Stimulated activated CD4-positive, alpha-beta T cell treated with anti-CD3 and anti-CD28 coated beads, Interleukin-15, amount 100 ng/mL, for 1 hour (primary cell): ENCODE results near the gene PIK3CG.
"Not testable (repeated sequence)": the region's sequence is repeated elsewhere in the genome, so short reads cannot be mapped to it uniquely, and the experiment has no call there.

Experiments
- DNase-seq, 2 donors: peaks; one replicate each; pipeline ENCODE4 v3.0.0-alpha.2; 2020; ENCODE audit warnings: low read depth in 1 of 2, low spot score in 1 of 2

The PIK3CG gene

DNA sequence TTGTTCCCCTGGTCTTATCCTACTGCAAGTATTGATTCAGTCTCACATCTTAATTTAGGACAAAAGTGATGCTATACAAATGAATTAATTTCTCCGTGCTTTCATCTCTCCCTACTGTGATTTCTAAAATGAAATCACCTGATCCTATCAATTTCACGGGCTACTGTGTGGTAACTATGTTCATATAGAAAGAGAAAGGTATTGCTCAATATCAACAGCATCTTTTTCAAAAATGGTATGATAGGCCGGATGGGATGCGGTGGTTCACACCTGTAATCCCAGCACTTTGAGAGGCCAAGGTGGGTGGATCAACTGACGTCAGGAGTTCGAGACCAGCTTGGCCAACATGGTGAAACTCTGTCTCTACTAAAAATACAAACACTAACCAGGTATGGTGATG lies 71.2 kb downstream of the PIK3CG start:
- DNase-seq, result no peak

GRCh38 chr7:106938122-106938521 lies 73.0 kb downstream of the PIK3CG start:
- DNase-seq, result not testable (repeated sequence)

DNA sequence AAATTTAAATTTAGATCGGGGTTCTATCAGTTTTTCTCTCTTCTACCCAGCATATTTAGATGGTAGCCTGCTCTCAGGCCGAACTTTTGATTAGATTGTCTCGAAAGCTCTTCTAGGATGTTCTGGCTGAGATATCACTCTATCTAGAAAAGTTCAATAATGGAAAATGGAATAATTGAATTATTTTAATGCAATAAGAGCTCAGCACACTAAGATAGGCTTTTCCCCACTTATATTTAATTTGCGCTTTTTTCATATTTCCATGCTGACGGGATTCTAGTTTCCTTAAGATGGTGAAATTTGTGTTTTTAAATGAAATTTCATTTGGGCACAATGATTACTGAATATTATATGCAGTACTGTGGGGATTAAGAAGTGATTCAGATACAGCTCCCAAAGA lies 73.7 kb downstream of the PIK3CG start:
- no peak for DNase-seq

GRCh38 chr7:106944035-106944665 lies 79.1 kb downstream of the PIK3CG start:
- no peak for DNase-seq

DNA sequence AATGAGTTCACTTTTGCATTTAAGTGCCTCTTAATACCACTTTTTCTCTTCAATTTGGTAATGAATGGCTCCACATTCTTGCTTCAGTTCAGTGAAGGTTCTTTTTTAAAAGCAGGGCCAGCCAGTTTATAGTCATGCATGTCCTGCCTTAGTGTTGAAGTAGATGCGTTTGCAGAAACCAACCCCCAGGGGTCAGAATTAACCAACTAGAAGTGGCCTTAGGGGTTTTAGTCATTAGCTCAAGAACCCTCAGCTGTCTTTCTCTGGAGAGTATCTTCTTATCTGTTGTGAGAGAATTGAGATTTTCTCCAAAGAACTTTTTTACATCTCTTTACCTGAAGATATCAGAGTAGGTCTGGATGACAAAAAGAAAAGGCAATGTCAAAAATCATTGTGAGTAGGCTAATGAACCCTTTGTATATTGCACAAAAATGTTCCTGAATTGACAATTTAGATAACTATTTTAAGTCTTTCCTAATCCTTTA lies 82.2 kb downstream of the PIK3CG start:
- DNase-seq, result no peak

DNA sequence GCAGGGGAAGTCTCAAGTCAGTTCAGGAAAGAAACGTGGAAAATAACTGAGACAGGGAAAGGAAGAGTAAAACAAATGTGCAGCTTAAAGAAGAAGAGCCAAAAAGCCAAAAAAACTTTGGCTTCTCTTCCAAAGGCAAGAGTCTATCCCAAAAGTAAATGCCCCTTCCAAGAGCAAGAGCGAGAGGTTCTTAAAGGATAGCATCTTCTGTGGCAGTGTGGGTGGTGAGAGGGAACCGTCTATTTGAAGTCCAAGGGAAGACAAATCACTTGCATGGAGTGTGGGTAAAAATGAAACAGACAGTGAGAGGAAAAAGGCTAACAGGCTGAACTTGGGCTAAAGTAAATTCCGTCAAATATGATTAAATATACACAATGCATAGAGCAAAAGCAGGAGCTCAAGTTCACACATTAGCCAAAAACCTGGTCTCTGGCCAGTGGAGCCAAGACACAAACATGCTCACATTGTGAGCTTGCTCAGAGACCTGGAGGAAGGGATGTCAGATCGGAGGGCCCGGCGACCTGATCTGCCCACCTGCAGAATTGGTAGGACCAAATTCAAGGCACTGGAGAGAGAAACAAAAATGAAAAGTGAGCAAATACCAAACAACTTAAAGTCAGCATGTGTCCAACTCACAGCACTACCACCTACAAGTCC lies 87.0 kb downstream of the PIK3CG start:
- no peak for DNase-seq

- no peak for DNase-seq
Measured at GRCh38 chr7:106952658-106953231, 87.7 kb downstream of the PIK3CG start.

DNA sequence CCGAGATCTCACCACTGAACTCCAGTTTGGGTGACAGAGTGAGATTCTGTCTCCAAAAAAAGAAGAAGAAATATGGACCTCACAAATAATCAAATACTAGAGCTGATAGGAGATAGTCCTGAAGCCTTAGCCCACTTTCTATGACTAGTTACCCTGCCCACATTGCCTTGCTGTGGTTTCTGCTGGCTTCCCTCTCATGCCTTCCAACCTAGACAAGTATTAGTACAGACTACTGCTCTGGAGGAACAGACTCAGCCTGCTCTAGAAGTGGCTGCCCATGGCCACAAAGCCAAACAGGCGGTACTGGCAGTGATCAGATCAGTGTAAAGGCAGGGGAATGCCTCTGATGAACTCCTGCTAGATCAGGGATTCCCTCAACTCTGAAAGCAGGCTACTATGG lies 89.8 kb downstream of the PIK3CG start:
- no peak for DNase-seq

GRCh38 chr7:106955857-106956256 lies 90.8 kb downstream of the PIK3CG start:
- not testable (repeated sequence) for DNase-seq
